ENCODE results near the gene CEP295NL. TPM values are rescaled to one million over a fixed set of nuclear protein-coding genes. Genes with fewer than 3 reads are reported as not detected.

The CEP295NL gene, protein sequence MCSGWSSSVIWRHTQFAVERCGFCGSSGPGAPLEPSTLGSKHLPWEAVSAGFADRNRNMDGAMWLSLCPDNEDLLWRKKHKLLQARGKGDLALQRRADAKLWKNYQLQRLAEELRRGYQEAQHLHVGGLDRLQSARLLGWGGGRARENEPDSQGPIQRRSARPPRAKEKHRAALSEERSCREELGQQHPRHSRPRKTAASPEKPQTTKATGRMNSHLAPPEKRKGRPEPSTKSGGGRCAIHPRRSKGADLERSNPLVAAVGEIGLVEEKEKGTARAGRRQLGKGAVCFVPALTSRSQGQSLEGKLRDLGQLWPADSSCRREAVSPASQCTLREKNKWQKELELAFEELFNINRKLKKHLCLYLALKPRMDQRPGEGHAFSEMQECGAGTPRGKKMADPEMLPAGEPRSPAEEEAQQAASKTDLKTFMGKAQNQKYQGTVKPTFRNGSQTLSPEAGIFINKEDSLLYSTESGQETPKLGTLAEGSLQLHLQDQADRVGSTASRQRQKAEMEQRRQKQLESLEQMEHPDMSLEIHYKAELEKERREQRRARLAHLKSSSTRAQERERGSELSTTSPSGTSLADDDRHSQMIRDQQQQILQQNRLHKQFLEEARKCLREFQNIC
- total RNA-seq: under 1 TPM; 0.19 to 0.52 (median 0.43) TPM
- under 1 TPM in 1 of 3 donors, not detected in 2; 0.04 TPM for polyA plus RNA-seq
- long read RNA-seq, donor 1: 0 reads
- long read RNA-seq, donor 2: 0 reads

DNA sequence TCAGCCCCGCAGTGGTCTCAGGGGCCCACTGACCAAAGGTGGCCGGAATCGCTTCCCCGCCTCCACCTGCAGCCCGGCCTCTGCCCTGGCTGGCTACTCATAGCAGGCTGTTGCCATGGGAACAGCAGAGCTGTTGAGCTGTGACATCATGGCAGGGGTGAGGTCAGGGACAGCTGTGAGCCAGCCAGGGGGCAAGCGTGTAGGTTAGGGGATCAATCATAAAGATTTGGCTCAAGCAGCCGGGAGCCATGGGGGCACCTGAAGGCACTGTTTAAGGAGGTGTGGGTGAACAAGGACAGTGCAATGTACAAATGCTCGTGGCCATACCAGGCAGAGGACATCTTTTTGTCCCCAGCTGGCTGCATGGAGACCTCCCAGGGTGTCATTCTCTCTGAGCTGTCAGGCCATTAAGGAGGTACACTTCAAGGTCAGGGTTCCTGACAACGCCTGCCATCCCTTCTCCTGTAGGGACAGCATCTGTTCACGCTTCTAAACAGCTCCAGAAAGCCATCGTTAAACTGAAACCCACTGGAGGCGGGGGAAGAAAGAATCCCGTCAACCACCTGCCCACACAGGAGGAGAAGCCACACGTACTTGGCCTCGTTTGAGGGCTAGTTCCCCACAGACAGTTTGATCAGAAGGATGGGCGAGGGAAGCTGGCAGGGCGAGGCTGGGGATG lies at the start of gene CEP295NL:
TSS of gene CEP295NL (minus strand) at position 101 of the 679 bp plus-strand sequence. CDS start 1,373 bp downstream, outside the sequence.
- 75 to 88% (median 77%) methylated on average over 17 of the region's 17 CpGs for WGBS, 3 donors
- H3K27ac ChIP-seq: no peak within 1 kb of the TSS
- intact Hi-C loops (cut with DNase I): no loop called here
- H3K4me1 ChIP-seq: peaks cover 4% of the 10 kb centered on the region
- no peaks in the 10 kb centered on the region for H3K27me3 ChIP-seq (ENCODE audit: insufficient read depth in 3 of 3, low read length in 2 of 3)
- peak in 1 of 2 donors; percentile 48 for DNase-seq
- no peak for ATAC-seq
- no peak within 1 kb of the TSS for H3K4me3 ChIP-seq
- TF ChIP-seq, protein P1, sequence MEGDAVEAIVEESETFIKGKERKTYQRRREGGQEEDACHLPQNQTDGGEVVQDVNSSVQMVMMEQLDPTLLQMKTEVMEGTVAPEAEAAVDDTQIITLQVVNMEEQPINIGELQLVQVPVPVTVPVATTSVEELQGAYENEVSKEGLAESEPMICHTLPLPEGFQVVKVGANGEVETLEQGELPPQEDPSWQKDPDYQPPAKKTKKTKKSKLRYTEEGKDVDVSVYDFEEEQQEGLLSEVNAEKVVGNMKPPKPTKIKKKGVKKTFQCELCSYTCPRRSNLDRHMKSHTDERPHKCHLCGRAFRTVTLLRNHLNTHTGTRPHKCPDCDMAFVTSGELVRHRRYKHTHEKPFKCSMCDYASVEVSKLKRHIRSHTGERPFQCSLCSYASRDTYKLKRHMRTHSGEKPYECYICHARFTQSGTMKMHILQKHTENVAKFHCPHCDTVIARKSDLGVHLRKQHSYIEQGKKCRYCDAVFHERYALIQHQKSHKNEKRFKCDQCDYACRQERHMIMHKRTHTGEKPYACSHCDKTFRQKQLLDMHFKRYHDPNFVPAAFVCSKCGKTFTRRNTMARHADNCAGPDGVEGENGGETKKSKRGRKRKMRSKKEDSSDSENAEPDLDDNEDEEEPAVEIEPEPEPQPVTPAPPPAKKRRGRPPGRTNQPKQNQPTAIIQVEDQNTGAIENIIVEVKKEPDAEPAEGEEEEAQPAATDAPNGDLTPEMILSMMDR (IDR thresholded peaks at IDR 0.05): no peak
- H3K36me3 ChIP-seq (ENCODE audit: insufficient read depth in 1 of 2, low read depth in 1 of 2): no peaks in the 10 kb centered on the region
- H3K9me3 ChIP-seq: no peaks in the 10 kb centered on the region

DNA sequence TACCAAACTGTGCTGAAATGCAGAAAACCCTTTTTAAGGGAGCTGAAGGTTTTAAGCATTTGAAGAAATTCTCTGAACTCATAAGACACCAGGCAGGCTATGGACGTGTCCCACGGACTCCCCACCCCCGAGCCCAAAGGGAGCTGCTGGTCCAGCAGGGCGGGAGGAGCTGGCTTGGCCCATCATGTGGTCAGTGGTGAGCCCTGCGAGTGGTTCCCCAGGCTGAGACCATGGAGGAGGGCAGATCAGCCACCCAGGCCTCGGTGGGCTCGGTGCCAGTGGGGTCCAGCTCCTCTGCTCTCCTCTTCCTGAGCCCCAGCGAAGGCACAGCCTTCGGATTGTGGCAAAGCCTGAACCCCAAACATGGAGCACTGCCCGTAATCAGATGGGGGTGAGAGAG lies 49.7 kb upstream of the CEP295NL start:
- ATAC-seq: no peak
- Histone ChIP-seq H3K9me3 (peaks cover 14% of the 10 kb centered on the region), H3K27ac (no peak overlapping the region), H3K4me1 (no peaks in the 10 kb centered on the region), H3K36me3 (ENCODE audit: insufficient read depth in 1 of 2, low read depth in 1 of 2) (no peaks in the 10 kb centered on the region), H3K4me3 (no peak overlapping the region), H3K27me3 (ENCODE audit: insufficient read depth in 3 of 3, low read length in 2 of 3) (no peaks in the 10 kb centered on the region)
- TF ChIP-seq, protein P1 (IDR thresholded peaks at IDR 0.05): no peak
- WGBS, 3 donors: 89 to 93% (median 92%) methylated on average over 10 of the region's 10 CpGs
- DNase-seq: no peak
- intact Hi-C loops (cut with DNase I): no loop called here

DNA sequence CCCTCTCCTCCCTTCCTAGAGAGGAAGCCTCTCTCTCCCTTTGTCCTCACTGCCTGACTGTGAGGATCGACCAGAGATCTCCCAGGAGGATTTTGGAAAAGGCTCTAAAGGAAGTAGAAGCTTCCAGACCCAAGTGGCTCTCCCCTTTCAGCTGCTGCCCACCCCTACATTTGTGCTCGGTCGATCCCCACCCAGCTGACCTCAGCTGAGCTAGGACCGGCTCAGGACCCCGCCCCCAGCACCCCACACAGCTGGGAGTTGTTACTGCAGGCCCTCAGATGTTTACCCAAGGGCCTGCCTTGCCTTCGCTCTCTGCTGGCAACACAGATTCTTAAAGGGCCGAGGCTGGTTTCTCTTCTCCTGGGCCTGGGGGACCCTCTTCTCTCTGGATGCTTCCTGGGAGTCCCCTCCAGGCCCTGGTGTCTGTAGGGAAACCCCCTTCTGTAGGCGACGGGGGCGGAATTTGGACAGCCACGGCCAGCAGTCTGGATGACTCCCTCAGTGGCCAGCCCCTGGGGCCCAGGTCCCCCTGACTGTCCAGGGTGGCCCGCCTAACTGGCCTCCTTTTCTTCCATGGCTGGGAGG lies 49.1 kb upstream of the CEP295NL start:
- intact Hi-C loops (cut with DNase I): no loop called here
- 45 to 66% (median 59%) methylated on average over 11 to 12 of the region's 12 CpGs for WGBS, 3 donors

DNA sequence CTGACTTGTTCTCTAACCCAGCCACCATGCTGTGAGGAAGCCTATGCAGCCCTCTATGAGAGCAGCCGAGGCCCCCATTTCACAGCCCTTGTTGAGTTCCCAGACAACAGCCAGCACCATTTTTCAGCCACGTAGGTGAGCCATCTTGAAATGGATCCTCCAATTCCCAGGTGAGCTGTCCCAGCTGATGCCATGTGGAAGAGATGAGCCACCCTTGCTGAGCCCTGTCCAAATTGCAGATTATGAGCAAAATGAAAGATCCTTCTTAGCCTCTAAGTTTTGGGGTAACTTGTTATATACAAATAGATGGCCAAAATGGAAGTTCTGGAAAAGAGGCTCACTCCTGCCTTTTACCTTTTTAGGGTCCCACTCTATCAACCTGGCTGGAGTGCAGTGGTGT lies 47.9 kb upstream of the CEP295NL start:
- no peak overlapping the region for H3K4me3 ChIP-seq
- H3K36me3 ChIP-seq (ENCODE audit: insufficient read depth in 1 of 2, low read depth in 1 of 2): no peaks in the 10 kb centered on the region
- WGBS, 3 donors: 86 to 96% (median 92%) methylated on average over 2 of the region's 2 CpGs
- TF ChIP-seq, protein P1 (IDR thresholded peaks at IDR 0.05): no peak
- H3K27me3 ChIP-seq (ENCODE audit: insufficient read depth in 3 of 3, low read length in 2 of 3): no peaks in the 10 kb centered on the region
- DNase-seq (no peak), ATAC-seq (no peak)
- H3K9me3 ChIP-seq: peaks cover 14% of the 10 kb centered on the region
- intact Hi-C loops (cut with DNase I): no loop called here
- no peaks in the 10 kb centered on the region for H3K4me1 ChIP-seq
- no peak overlapping the region for H3K27ac ChIP-seq

More for the DNA sequence above, 49.1 kb upstream of the CEP295NL start:
- no peak for DNase-seq
- Histone ChIP-seq H3K4me1 (no peaks in the 10 kb centered on the region), H3K4me3 (no peak overlapping the region), H3K27me3 (ENCODE audit: insufficient read depth in 3 of 3, low read length in 2 of 3) (no peaks in the 10 kb centered on the region), H3K36me3 (ENCODE audit: insufficient read depth in 1 of 2, low read depth in 1 of 2) (no peaks in the 10 kb centered on the region), H3K9me3 (peaks cover 14% of the 10 kb centered on the region), H3K27ac (no peak overlapping the region)
- TF ChIP-seq, protein P1 (IDR thresholded peaks at IDR 0.05): no peak
- peak in 1 of 4 donors; percentile 38 for ATAC-seq

All from psoas muscle (tissue), 8 donors.